PC-9 (cell line): Measurements from ENCODE around the gene CBR4. TPM values are rescaled to one million over a fixed set of nuclear protein-coding genes. Genes with fewer than 3 reads are reported as not detected.

Experiments
- BruUV-seq: library from RNA; stranded (reverse); fragments of 400-500 nt; replicated peaks from 2 replicates; lab custom pipeline; 2021; lab: Mats Ljungman, UMichigan
- CTCF ChIA-PET: fragments of 300-600 bp; sonication (Branson Sonifier 250); formaldehyde crosslinking; loops from one replicate; lab custom pipeline; 2022; ENCODE audit warnings: antibody characterized with exemption; lab: Charles Lee
- POLR2A ChIA-PET: fragments of 300-600 bp; sonication (Branson Sonifier 250); formaldehyde crosslinking; loops from one replicate; lab custom pipeline; 2022; ENCODE audit warnings: antibody characterized with exemption; ENCODE audit not compliant: unreplicated experiment; lab: Charles Lee
- DNase-seq, 2 experiments: peaks; one replicate each; pipeline versions ENCODE4 v3.0.0 to v3.0.0-alpha.2; 2015 to 2022; ENCODE audit warnings: mixed read lengths in 1 of 2
- H2AFZ ChIP-seq: fragments of 200-600 bp; sonication (generic); 2 replicates; pipeline ENCODE4 v1.8.1; 2017; ENCODE audit warnings: antibody characterized with exemption
- H3F3A ChIP-seq: fragments of 200-600 bp; sonication (generic); 2 replicates; pipeline ENCODE4 v1.8.1; 2017; ENCODE audit warnings: antibody characterized with exemption, mild to moderate bottlenecking, low read depth; ENCODE audit not compliant: insufficient read depth
- H3K27ac ChIP-seq: fragments of 200-600 bp; sonication (generic); 2 replicates; pipeline ENCODE4 v1.6.1; 2016; ENCODE audit warnings: mixed run types
- H3K27me3 ChIP-seq: fragments of 200-600 bp; sonication (generic); 2 replicates; pipeline ENCODE4 v1.6.1; 2016; ENCODE audit warnings: low read depth, mixed run types; ENCODE audit not compliant: insufficient read depth
- H3K36me3 ChIP-seq: fragments of 200-600 bp; sonication (generic); 2 replicates; pipeline ENCODE4 v1.6.1; 2016; ENCODE audit warnings: low read depth, mixed run types
- H3K4me1 ChIP-seq: fragments of 200-600 bp; sonication (generic); replicated peaks from 2 replicates; pipeline ENCODE4 v1.6.1; 2016; ENCODE audit warnings: mixed run types; ENCODE audit not compliant: insufficient read depth
- H3K4me2 ChIP-seq: fragments of 200-600 bp; sonication (generic); 2 replicates; pipeline ENCODE4 v1.6.1; 2017; ENCODE audit warnings: mixed run types
- H3K4me3 ChIP-seq: fragments of 200-600 bp; sonication (generic); 2 replicates; pipeline ENCODE4 v1.6.1; 2016; ENCODE audit warnings: mixed run types
- H3K79me2 ChIP-seq: fragments of 200-600 bp; sonication (generic); 2 replicates; pipeline ENCODE4 v1.6.1; 2017; ENCODE audit warnings: low read depth, mixed run types
- H3K9me2 ChIP-seq: fragments of 200-600 bp; sonication (generic); 2 replicates; pipeline ENCODE4 v1.8.1; 2017; ENCODE audit warnings: mild to moderate bottlenecking; ENCODE audit not compliant: insufficient read depth
- H3K9me3 ChIP-seq: fragments of 200-600 bp; sonication (generic); 2 replicates; pipeline ENCODE4 v1.8.1; 2016; ENCODE audit warnings: low read depth; ENCODE audit not compliant: insufficient read depth
- H4K20me1 ChIP-seq: fragments of 200-600 bp; sonication (generic); 2 replicates; pipeline ENCODE4 v1.8.1; 2017; ENCODE audit not compliant: insufficient read depth
- CTCF ChIP-seq: fragments of 200-600 bp; sonication (generic); conservative IDR thresholded peaks from 2 replicates; pipeline ENCODE4 v1.6.1; 2017; ENCODE audit warnings: mixed run types, antibody characterized with exemption, mild to moderate bottlenecking, moderate library complexity
- EZH2 ChIP-seq: fragments of 200-600 bp; sonication (generic); IDR thresholded peaks from 2 replicates; pipeline ENCODE4 v1.8.0; 2017; ENCODE audit warnings: antibody characterized with exemption, low read depth
- intact Hi-C: fragments of 100-400 bp; cut with micrococcal nuclease; formaldehyde crosslinking; loops from one replicate; pipeline ENCODE4 v1.10.0; 2022; ENCODE audit not compliant: unreplicated experiment
- total RNA-seq: library from RNA; stranded (reverse); gene quantifications from 2 replicates; pipeline ENCODE4 v1.2.3, GENCODE V29; 2021

Gene CBR4
- total RNA-seq, 1 experiment from 2014 or later: 28.9 TPM

- no peaks in the 10 kb centered on the region for H3F3A ChIP-seq
- H3K36me3 ChIP-seq: no peaks in the 10 kb centered on the region
- 0 out of 2 replicates have a peak, but pooled peaks cover 7% of the 10 kb centered on the region for H3K4me1 ChIP-seq
- no peaks in the 10 kb centered on the region for H3K79me2 ChIP-seq
- POLR2A ChIA-PET: no interaction called here
- intact Hi-C loops: no loop called here
- no peak overlapping the region for H2AFZ ChIP-seq
- no peak overlapping the region for H3K27ac ChIP-seq
- no peaks in the 10 kb centered on the region for H3K27me3 ChIP-seq
- BruUV-seq: no TSS peak
- TF ChIP-seq CTCF (no peak), EZH2 (no peak)
- no peaks in the 10 kb centered on the region for H3K9me2 ChIP-seq
- no peaks in the 10 kb centered on the region for H4K20me1 ChIP-seq
- DNase-seq: no peak
- H3K4me2 ChIP-seq: no peak overlapping the region
- no peak overlapping the region for H3K4me3 ChIP-seq
- no peaks in the 10 kb centered on the region for H3K9me3 ChIP-seq
- CTCF ChIA-PET: interaction anchor here (0.6 to 0.7 kb wide), 3 partner anchors 17 to 239 kb away, joined by 3 to 9 read pairs (median 4); partner anchors contain the start of gene CBR4
Measured at GRCh38 chr4:169033660-169034059, 23.6 kb upstream of the CBR4 start.

GRCh38 chr4:169032883-169033645, 23.0 kb upstream of the CBR4 start:
- BruUV-seq: no TSS peak
- no peak for TF ChIP-seq CTCF
- no peak for TF ChIP-seq EZH2
- H3K36me3 ChIP-seq: no peaks in the 10 kb centered on the region
- no peaks in the 10 kb centered on the region for H3K9me3 ChIP-seq
- no peak for DNase-seq
- 0 out of 2 replicates have a peak, but pooled peaks cover 7% of the 10 kb centered on the region for H3K4me1 ChIP-seq
- H3K27ac ChIP-seq: no peak overlapping the region
- H3K4me2 ChIP-seq: no peak overlapping the region
- no peaks in the 10 kb centered on the region for H3K9me2 ChIP-seq
- ChIA-PET POLR2A (no interaction called here), CTCF (interaction anchor here (0.6 to 0.7 kb wide), 3 partner anchors 18 to 240 kb away, joined by 3 to 9 read pairs (median 4); partner anchors contain the start of gene CBR4)
- no peaks in the 10 kb centered on the region for H3K27me3 ChIP-seq
- no peaks in the 10 kb centered on the region for H4K20me1 ChIP-seq
- no peak overlapping the region for H2AFZ ChIP-seq
- no peaks in the 10 kb centered on the region for H3F3A ChIP-seq
- H3K79me2 ChIP-seq: no peaks in the 10 kb centered on the region
- no peak overlapping the region for H3K4me3 ChIP-seq
- intact Hi-C loops: no loop called here

- H3K36me3 ChIP-seq: no peaks in the 10 kb centered on the region
Measured at GRCh38 chr4:169032194-169032593, 22.1 kb upstream of the CBR4 start.

More at GRCh38 chr4:169032194-169032593, 22.1 kb upstream of the CBR4 start:
- H3K79me2 ChIP-seq: no peaks in the 10 kb centered on the region
- no TSS peak for BruUV-seq
- H2AFZ ChIP-seq: no peak overlapping the region
- DNase-seq: no peak
- no peaks in the 10 kb centered on the region for H3F3A ChIP-seq
- H3K27me3 ChIP-seq: no peaks in the 10 kb centered on the region
- H3K4me3 ChIP-seq: no peak overlapping the region
- no peaks in the 10 kb centered on the region for H4K20me1 ChIP-seq
- POLR2A ChIA-PET: no interaction called here
- no peak overlapping the region for H3K27ac ChIP-seq
- TF ChIP-seq EZH2 (no peak), CTCF (no peak)
- no peaks in the 10 kb centered on the region for H3K9me2 ChIP-seq
- H3K4me1 ChIP-seq: 0 out of 2 replicates have a peak, but pooled peaks cover 6% of the 10 kb centered on the region
- intact Hi-C loops: no loop called here
- no peak overlapping the region for H3K4me2 ChIP-seq
- H3K9me3 ChIP-seq: no peaks in the 10 kb centered on the region
- CTCF ChIA-PET: no interaction called here
